Ovary (tissue), 9 donors: ENCODE data around the gene ADD2. TPM values are rescaled to one million over a fixed set of nuclear protein-coding genes. Genes with fewer than 3 reads are reported as not detected.

ENCODE experiments used
- DNase-seq, 5 donors: peaks; one replicate each; pipeline ENCODE4 v3.0.0-alpha.2; 2019 to 2020
- H3K27ac ChIP-seq, 2 donors: fragments of 200-600 bp; one replicate each; pipeline versions ENCODE4 v1.5.1 to v1.8.0; 2019 to 2022
- H3K27me3 ChIP-seq: fragments of 200-600 bp; one replicate; pipeline ENCODE4 v1.8.0; 2022
- H3K36me3 ChIP-seq: fragments of 200-600 bp; sonication (generic); one replicate; pipeline ENCODE4 v1.5.1; 2019
- H3K4me1 ChIP-seq: one replicate; pipeline ENCODE4 v1.8.1; 2013; ENCODE audit warnings: mild to moderate bottlenecking, moderate library complexity; ENCODE audit not compliant: insufficient read depth
- H3K4me3 ChIP-seq: fragments of 200-600 bp; sonication (generic); one replicate; pipeline ENCODE4 v1.5.1; 2017
- H3K9me3 ChIP-seq, 2 donors: fragments of 200-600 bp in 1 of 2; sonication (generic) in 1 of 2; one replicate each; pipeline versions ENCODE4 v1.5.1 to v1.8.1; 2013 to 2019; ENCODE audit warnings: mild to moderate bottlenecking in 1 of 2, moderate library complexity in 1 of 2
- CTCF ChIP-seq, 3 donors: fragments of 450-650 bp in 2 of 3; fragments of 200-600 bp in 1 of 3; IDR thresholded peaks; one replicate each; pipeline versions ENCODE4 v1.5.1 to v1.8.0; 2016 to 2022; ENCODE audit warnings: antibody characterized with exemption in 3 of 3, mild to moderate bottlenecking in 1 of 3
- EP300 ChIP-seq: sonication (generic); formaldehyde crosslinking; IDR thresholded peaks from one replicate; pipeline ENCODE4 v1.6.1; 2017; ENCODE audit warnings: antibody characterized with exemption
- POLR2A ChIP-seq: fragments of 450-650 bp; IDR thresholded peaks from one replicate; pipeline ENCODE4 v1.6.1; 2017; ENCODE audit warnings: antibody characterized with exemption, mild to moderate bottlenecking, moderate library complexity
- WGBS, 3 donors: extraction: QIAGEN DNeasy Blood & Tissue Kit in 1 of 3; methylation state at CpG; one replicate each; pipeline versions ENCODE4 v1.1.5 to v1.1.7; 2013 to 2017; 5-methylcytosine and 5-hydroxymethylcytosine counted together
- intact Hi-C, 4 donors: fragments of 100-400 bp; cut with DNase I; formaldehyde crosslinking; loops; one replicate each; pipeline versions ENCODE4 v1.11.0 to v1.15.1; 2022 to 2023
- polyA plus RNA-seq, 2 donors: library from polyadenylated mRNA; stranded (reverse); fragments of 200-250 nt in 1 of 2; fragments of 350-450 nt in 1 of 2; fragmentation: Illumina TruSeq in 1 of 2; extraction: RNeasy Lipid Tissue Mini Kit (QIAGEN cat#74804) in 1 of 2; gene quantifications; one replicate each; pipeline ENCODE4 v1.2.3, GENCODE V29; 2013 to 2014
- total RNA-seq, 7 donors: library from RNA; depleted of rRNA in 2 of 7; stranded (reverse); fragments of >200 nt in 2 of 7; fragmentation: NEBNext Ultra II Directional in 3 of 7; extraction: Animal tissue kit (Norgen Biotek cat#: 25700) in 3 of 7; gene quantifications; one replicate each; pipeline versions ENCODE4 v1.1.0 to v1.2.4, GENCODE V29; 2016 to 2023
- donor health status: DM: no; HTN: no; CAD: no; lungs with moderate emphysema.
- donor health status: DM: no; HTN: no; CAD: no.
- donor health status: Bipolar disorder and iron deficiency.
- donor health status: DM: yes; HTN: yes; CAD: no.
- donor health status: DM: no; HTN: no; CAD: no.
- donor health status: DM: yes; HTN: yes; CAD: no.

ADD2 gene
- total and polyA plus RNA-seq, 9 donors, result 0.29 to 6.2 (median 0.82) TPM

GRCh38 chr2:70716131-70716743, 51.8 kb downstream of the ADD2 start:
- Histone ChIP-seq H3K9me3 (no peaks in the 10 kb centered on the region), H3K4me3 (no peak overlapping the region), H3K4me1 (no peaks in the 10 kb centered on the region), H3K36me3 (no peaks in the 10 kb centered on the region), H3K27me3 (no peaks in the 10 kb centered on the region), H3K27ac (no peak overlapping the region)
- 64 to 66% (median 65%) methylated on average over 7 of the region's 7 CpGs for WGBS, 3 donors
- TF ChIP-seq POLR2A (no peak), CTCF (IDR thresholded peaks at IDR 0.05) (no peak), EP300 (no peak)
- DNase-seq, result no peak
- intact Hi-C loops, result no loop called here

- no peaks in the 10 kb centered on the region for H3K27me3 ChIP-seq
- TF ChIP-seq CTCF (IDR thresholded peaks at IDR 0.05), result no peak
- TF ChIP-seq POLR2A, result no peak
- no peak for TF ChIP-seq EP300
- no peak overlapping the region for H3K27ac ChIP-seq
- intact Hi-C loops, result no loop called here
- no peaks in the 10 kb centered on the region for H3K9me3 ChIP-seq
- no peak for DNase-seq
- no peaks in the 10 kb centered on the region for H3K36me3 ChIP-seq
- no peaks in the 10 kb centered on the region for H3K4me1 ChIP-seq
- no peak overlapping the region for H3K4me3 ChIP-seq
- 79 to 83% (median 81%) methylated on average over 7 of the region's 7 CpGs for WGBS, 3 donors
Observed at GRCh38 chr2:70715071-70715985, 52.7 kb downstream of the ADD2 start.

- no peak for DNase-seq
- WGBS, 3 donors, result 76 to 89% (median 84%) methylated on average over 4 to 5 of the region's 5 CpGs
- H3K4me1 ChIP-seq, result no peaks in the 10 kb centered on the region
- H3K27me3 ChIP-seq, result no peaks in the 10 kb centered on the region
- H3K27ac ChIP-seq, result no peak overlapping the region
- H3K9me3 ChIP-seq, result no peaks in the 10 kb centered on the region
- TF ChIP-seq CTCF (IDR thresholded peaks at IDR 0.05), result no peak
- TF ChIP-seq EP300, result no peak
- TF ChIP-seq POLR2A, result no peak
- H3K4me3 ChIP-seq, result no peak overlapping the region
- intact Hi-C loops, result no loop called here
- H3K36me3 ChIP-seq, result no peaks in the 10 kb centered on the region
Observed at GRCh38 chr2:70714141-70714905, 53.7 kb downstream of the ADD2 start.

GRCh38 chr2:70712916-70713315, 55.1 kb downstream of the ADD2 start:
- H3K4me3 ChIP-seq, result no peak overlapping the region
- no peak for TF ChIP-seq EP300
- no peak for TF ChIP-seq POLR2A
- no peak for TF ChIP-seq CTCF (IDR thresholded peaks at IDR 0.05)
- no peaks in the 10 kb centered on the region for H3K36me3 ChIP-seq
- DNase-seq, result no peak
- WGBS, 3 donors, result 88 to 95% (median 88%) methylated on average over 5 of the region's 5 CpGs
- H3K27ac ChIP-seq, result no peak overlapping the region
- H3K4me1 ChIP-seq, result no peaks in the 10 kb centered on the region
- H3K27me3 ChIP-seq, result no peaks in the 10 kb centered on the region
- intact Hi-C loops, result no loop called here
- H3K9me3 ChIP-seq, result no peaks in the 10 kb centered on the region
